ENCODE measurements around the gene GSE1.
A peak's percentile ranks its signal among the peaks of the same experiment; 100 is the strongest.

GSE1 gene

DNA sequence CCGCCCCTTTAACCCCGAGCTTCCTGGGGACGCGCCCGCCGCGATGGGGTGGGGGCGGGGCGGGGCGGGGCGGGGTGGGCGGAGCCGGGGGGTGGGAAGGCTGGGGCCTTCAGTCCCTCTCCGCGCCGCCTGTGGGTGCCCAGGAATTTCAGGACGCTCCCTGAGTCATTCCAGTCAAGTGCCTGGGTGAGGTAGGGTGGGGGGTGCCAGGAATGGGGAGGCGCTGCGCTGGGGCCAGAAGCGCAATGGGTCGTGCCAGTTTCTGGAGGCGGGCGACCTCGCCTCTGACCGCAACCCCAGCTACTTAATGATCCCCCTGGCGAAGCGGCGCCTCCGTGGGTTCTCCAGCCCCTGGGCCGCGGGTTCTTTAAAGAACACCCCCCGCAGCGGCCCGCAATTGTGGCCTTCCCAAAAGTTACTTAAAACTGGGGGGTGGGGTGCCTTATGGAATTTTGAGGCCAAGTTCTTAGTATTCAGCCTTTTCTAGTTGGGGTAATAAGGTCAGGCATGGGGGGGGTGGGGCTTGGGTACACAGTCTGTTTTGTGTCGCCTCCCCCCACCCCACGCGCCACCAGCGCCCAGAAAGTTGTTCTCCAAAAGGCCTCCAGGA is 826 bp upstream of the GSE1 start (continued):
- TF ChIP-seq ZNF341 (tag by site-specific recombination; IDR thresholded peaks at IDR 0.05; ENCODE audit: low read depth) (peak; percentile 55), ZSCAN30 (tag by site-specific recombination; IDR thresholded peaks at IDR 0.05) (0 out of 2 replicates have a peak, but pooled peaks have one; percentile 10), SP7 (tag by site-specific recombination; IDR thresholded peaks at IDR 0.05) (peak; percentile 80), GLIS1 (tag by site-specific recombination; IDR thresholded peaks at IDR 0.05) (peak; percentile 65)
- TF ChIP-seq, protein P1, sequence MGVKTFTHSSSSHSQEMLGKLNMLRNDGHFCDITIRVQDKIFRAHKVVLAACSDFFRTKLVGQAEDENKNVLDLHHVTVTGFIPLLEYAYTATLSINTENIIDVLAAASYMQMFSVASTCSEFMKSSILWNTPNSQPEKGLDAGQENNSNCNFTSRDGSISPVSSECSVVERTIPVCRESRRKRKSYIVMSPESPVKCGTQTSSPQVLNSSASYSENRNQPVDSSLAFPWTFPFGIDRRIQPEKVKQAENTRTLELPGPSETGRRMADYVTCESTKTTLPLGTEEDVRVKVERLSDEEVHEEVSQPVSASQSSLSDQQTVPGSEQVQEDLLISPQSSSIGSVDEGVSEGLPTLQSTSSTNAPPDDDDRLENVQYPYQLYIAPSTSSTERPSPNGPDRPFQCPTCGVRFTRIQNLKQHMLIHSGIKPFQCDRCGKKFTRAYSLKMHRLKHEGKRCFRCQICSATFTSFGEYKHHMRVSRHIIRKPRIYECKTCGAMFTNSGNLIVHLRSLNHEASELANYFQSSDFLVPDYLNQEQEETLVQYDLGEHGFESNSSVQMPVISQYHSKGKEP (tag by site-specific recombination; IDR thresholded peaks at IDR 0.05), result no peak
- TF ChIP-seq, protein P2, sequence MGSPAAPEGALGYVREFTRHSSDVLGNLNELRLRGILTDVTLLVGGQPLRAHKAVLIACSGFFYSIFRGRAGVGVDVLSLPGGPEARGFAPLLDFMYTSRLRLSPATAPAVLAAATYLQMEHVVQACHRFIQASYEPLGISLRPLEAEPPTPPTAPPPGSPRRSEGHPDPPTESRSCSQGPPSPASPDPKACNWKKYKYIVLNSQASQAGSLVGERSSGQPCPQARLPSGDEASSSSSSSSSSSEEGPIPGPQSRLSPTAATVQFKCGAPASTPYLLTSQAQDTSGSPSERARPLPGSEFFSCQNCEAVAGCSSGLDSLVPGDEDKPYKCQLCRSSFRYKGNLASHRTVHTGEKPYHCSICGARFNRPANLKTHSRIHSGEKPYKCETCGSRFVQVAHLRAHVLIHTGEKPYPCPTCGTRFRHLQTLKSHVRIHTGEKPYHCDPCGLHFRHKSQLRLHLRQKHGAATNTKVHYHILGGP (tag by site-specific recombination; IDR thresholded peaks at IDR 0.05), result no peak
- TF ChIP-seq, protein P3, sequence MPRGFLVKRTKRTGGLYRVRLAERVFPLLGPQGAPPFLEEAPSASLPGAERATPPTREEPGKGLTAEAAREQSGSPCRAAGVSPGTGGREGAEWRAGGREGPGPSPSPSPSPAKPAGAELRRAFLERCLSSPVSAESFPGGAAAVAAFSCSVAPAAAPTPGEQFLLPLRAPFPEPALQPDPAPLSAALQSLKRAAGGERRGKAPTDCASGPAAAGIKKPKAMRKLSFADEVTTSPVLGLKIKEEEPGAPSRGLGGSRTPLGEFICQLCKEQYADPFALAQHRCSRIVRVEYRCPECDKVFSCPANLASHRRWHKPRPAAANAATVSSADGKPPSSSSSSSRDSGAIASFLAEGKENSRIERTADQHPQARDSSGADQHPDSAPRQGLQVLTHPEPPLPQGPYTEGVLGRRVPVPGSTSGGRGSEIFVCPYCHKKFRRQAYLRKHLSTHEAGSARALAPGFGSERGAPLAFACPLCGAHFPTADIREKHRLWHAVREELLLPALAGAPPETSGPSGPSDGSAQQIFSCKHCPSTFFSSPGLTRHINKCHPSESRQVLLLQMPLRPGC (tag by site-specific recombination; IDR thresholded peaks at IDR 0.05), result peak; percentile 50; the same call in 1 of the 2 replicates
- TF ChIP-seq, protein P4, sequence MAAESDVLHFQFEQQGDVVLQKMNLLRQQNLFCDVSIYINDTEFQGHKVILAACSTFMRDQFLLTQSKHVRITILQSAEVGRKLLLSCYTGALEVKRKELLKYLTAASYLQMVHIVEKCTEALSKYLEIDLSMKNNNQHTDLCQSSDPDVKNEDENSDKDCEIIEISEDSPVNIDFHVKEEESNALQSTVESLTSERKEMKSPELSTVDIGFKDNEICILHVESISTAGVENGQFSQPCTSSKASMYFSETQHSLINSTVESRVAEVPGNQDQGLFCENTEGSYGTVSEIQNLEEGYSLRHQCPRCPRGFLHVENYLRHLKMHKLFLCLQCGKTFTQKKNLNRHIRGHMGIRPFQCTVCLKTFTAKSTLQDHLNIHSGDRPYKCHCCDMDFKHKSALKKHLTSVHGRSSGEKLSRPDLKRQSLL (tag by site-specific recombination; IDR thresholded peaks at IDR 0.05), result no peak

DNA sequence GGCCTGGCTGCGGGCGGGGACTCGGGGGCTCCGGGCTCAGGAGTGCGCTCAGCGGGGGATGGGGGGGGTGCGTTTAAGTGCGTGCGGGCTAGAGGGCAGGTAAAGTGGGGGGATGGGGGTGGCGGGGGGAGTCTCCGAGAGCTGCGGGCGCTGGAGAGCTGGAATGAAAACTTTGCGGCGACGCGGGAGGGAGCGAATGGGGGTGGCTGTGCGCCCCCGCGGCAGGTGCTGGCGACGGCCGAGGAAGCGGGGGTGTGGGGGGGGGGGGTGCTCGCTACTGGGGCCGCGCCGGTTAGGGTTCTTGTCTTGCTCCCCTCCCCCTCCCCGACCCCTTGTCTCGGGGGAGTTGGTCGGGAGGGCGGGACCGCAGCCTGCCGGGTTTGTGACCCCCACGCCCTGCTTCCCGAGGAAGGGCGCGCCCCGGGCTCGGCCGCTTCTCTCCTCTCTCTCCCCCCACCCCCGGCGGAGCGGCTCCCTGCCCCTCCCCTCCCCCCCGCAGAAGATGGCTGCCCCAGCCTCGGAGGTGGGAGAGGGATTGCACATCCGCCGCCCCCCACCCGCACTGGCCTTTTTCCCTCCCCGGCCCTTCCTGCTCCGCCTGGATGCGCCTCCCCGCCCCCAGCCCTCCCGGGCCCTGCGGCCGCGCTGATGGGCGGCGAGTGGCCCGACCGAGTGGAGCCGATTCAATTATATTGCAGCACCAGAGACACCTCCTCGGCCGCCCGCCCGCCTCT is 649 bp downstream of the GSE1 start:
- TF ChIP-seq, protein P5, sequence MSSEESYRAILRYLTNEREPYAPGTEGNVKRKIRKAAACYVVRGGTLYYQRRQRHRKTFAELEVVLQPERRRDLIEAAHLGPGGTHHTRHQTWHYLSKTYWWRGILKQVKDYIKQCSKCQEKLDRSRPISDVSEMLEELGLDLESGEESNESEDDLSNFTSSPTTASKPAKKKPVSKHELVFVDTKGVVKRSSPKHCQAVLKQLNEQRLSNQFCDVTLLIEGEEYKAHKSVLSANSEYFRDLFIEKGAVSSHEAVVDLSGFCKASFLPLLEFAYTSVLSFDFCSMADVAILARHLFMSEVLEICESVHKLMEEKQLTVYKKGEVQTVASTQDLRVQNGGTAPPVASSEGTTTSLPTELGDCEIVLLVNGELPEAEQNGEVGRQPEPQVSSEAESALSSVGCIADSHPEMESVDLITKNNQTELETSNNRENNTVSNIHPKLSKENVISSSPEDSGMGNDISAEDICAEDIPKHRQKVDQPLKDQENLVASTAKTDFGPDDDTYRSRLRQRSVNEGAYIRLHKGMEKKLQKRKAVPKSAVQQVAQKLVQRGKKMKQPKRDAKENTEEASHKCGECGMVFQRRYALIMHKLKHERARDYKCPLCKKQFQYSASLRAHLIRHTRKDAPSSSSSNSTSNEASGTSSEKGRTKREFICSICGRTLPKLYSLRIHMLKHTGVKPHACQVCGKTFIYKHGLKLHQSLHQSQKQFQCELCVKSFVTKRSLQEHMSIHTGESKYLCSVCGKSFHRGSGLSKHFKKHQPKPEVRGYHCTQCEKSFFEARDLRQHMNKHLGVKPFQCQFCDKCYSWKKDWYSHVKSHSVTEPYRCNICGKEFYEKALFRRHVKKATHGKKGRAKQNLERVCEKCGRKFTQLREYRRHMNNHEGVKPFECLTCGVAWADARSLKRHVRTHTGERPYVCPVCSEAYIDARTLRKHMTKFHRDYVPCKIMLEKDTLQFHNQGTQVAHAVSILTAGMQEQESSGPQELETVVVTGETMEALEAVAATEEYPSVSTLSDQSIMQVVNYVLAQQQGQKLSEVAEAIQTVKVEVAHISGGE (tag by site-specific recombination; conservative IDR thresholded peaks at IDR 0.05; ENCODE audit: low read depth), result peak; percentile 53
- 0 out of 2 replicates have a peak, but pooled peaks have one; percentile 16 for TF ChIP-seq ZNF341 (tag by site-specific recombination; IDR thresholded peaks at IDR 0.05; ENCODE audit: low read depth)
- no peak for TF ChIP-seq ZNF175 (tag by site-specific recombination; IDR thresholded peaks at IDR 0.05)
- TF ChIP-seq ZFP37 (tag by site-specific recombination; IDR thresholded peaks at IDR 0.05), result no peak
- TF ChIP-seq ZBTB21 (tag by site-specific recombination; IDR thresholded peaks at IDR 0.05), result no peak
- 0 out of 2 replicates have a peak, but pooled peaks have one; percentile 25 for TF ChIP-seq SP7 (tag by site-specific recombination; IDR thresholded peaks at IDR 0.05)
- TF ChIP-seq, protein P3 (tag by site-specific recombination; IDR thresholded peaks at IDR 0.05), result no peak
- TF ChIP-seq ZNF2 (tag by site-specific recombination; IDR thresholded peaks at IDR 0.05), result no peak
- TF ChIP-seq ZSCAN30 (tag by site-specific recombination; IDR thresholded peaks at IDR 0.05), result peak; percentile 67; the same call in 1 of the 2 replicates
- peak; percentile 65 for TF ChIP-seq SP2 (tag by site-specific recombination; IDR thresholded peaks at IDR 0.05)
- TF ChIP-seq ZNF830 (tag by site-specific recombination; IDR thresholded peaks at IDR 0.05; ENCODE audit: low read depth), result no peak
- TF ChIP-seq SP3 (tag by site-specific recombination; IDR thresholded peaks at IDR 0.05), result peak; percentile 66
- TF ChIP-seq KLF1 (tag by site-specific recombination; IDR thresholded peaks at IDR 0.05), result peak; percentile 85
- TF ChIP-seq ZFHX2 (tag by site-specific recombination; conservative IDR thresholded peaks at IDR 0.05), result peak; percentile 69
- no peak for TF ChIP-seq ZBTB8A (tag by site-specific recombination; IDR thresholded peaks at IDR 0.05)
- peak; percentile 69 for TF ChIP-seq IKZF3 (tag by site-specific recombination; IDR thresholded peaks at IDR 0.05)
- peaks cover 8% of the 10 kb centered on the region; the same call in 1 of the 2 replicates for H3K4me1 ChIP-seq (ENCODE audit: control insufficient read depth, insufficient read depth, low read length)

More for the DNA sequence above, 649 bp downstream of the GSE1 start:
- POLR2A ChIA-PET, result interaction anchor here (0.6 to 5.2 kb wide), 9 partner anchors 40 to 487 kb away, joined by 3 to 37 read pairs (median 5); no protein-coding TSS in a partner anchor
- Histone ChIP-seq H3K9me3 (ENCODE audit: control insufficient read depth, insufficient read depth, low read depth, low read length) (no peaks in the 10 kb centered on the region), H3K36me3 (ENCODE audit: control insufficient read depth in 2 of 2, insufficient read depth in 1 of 2, low read length in 2 of 2) (peaks cover 0 to 17% of the 10 kb centered on the region in 2 experiments; a peak in 2 of 3 replicates), H3K27ac (ENCODE audit: extremely low read depth, low read depth, low read length) (peak overlapping the region; percentile 99), H3K4me3 (ENCODE audit: low read depth, low read length) (peak overlapping the region; percentile 69)
- CTCF ChIA-PET, result interaction anchor here (0.6 to 1.0 kb wide), 3 partner anchors 57 to 125 kb away, joined by 3 to 4 read pairs (median 3); no protein-coding TSS in a partner anchor
